Brain microvascular endothelial cell (primary cell): Measurements from ENCODE around the gene TC2N.

ENCODE experiments used
- DNase-seq: peaks from one replicate; pipeline ENCODE4 v3.0.0-alpha.2; 2020
- H3K27ac ChIP-seq: fragments of 250-450 bp; sonication (Bioruptor Pico); 2 replicates; pipeline ENCODE4 v1.5.1; 2020; ENCODE audit warnings: mild to moderate bottlenecking, moderate library complexity
- H3K27me3 ChIP-seq: fragments of 250-450 bp; sonication (Bioruptor Pico); replicated peaks from 2 replicates; pipeline ENCODE4 v1.5.1; 2020; ENCODE audit warnings: mild to moderate bottlenecking
- H3K36me3 ChIP-seq: fragments of 250-450 bp; sonication (Bioruptor Pico); replicated peaks from 2 replicates; pipeline ENCODE4 v1.5.1; 2020; ENCODE audit warnings: mild to moderate bottlenecking
- H3K4me3 ChIP-seq: 2 replicates; pipeline ENCODE4 v1.5.1; 2011; ENCODE audit warnings: low read depth, mild to moderate bottlenecking, control low read depth, low read length, moderate library complexity
- in situ Hi-C: cut with HindIII; loops from 2 replicates; pipeline ENCODE4 v1.10.0; 2017; ENCODE audit warnings: low sequenced_read_pairs, low pct_ligation_motif_present
- TF ChIP-seq, protein P1 (sequence below): IDR thresholded peaks from 2 replicates; pipeline ENCODE4 v1.5.1; 2011; ENCODE audit warnings: low read depth, mild to moderate bottlenecking, moderate library complexity, low read length, control low read depth, inconsistent platforms; ENCODE audit errors: missing control alignments

Gene TC2N

DNA sequence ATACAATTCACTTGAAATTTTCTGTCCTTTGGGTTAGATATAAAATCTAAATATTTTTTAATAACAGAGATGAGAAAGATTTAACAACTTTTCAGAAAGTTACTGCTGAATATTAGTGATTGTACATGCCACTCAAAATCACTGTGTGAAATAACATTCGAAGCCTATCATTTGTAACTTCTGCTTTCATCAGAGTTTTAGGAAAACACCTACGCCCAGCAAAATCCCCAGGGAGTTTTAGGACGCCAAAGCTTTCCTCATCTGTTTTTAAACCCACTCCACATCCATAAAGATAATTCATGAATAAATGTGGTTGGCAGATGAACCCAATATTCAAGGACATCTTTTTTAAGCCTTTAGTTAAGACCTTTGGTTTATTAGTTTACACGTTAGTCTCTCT is 23.9 kb downstream of the TC2N start:
- no peak overlapping the region for H3K4me3 ChIP-seq
- DNase-seq = no peak
- H3K27me3 ChIP-seq = no peaks in the 10 kb centered on the region
- no peak overlapping the region for H3K27ac ChIP-seq
- in situ Hi-C loops = no loop called here
- H3K36me3 ChIP-seq = no peaks in the 10 kb centered on the region
- TF ChIP-seq, protein P1, sequence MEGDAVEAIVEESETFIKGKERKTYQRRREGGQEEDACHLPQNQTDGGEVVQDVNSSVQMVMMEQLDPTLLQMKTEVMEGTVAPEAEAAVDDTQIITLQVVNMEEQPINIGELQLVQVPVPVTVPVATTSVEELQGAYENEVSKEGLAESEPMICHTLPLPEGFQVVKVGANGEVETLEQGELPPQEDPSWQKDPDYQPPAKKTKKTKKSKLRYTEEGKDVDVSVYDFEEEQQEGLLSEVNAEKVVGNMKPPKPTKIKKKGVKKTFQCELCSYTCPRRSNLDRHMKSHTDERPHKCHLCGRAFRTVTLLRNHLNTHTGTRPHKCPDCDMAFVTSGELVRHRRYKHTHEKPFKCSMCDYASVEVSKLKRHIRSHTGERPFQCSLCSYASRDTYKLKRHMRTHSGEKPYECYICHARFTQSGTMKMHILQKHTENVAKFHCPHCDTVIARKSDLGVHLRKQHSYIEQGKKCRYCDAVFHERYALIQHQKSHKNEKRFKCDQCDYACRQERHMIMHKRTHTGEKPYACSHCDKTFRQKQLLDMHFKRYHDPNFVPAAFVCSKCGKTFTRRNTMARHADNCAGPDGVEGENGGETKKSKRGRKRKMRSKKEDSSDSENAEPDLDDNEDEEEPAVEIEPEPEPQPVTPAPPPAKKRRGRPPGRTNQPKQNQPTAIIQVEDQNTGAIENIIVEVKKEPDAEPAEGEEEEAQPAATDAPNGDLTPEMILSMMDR = no peak

GRCh38 chr14:91841065-91841464 is 26.3 kb downstream of the TC2N start:
- Histone ChIP-seq H3K27ac (no peak overlapping the region), H3K36me3 (no peaks in the 10 kb centered on the region), H3K4me3 (no peak overlapping the region), H3K27me3 (peaks cover 12% of the 10 kb centered on the region)
- no peak for DNase-seq
- in situ Hi-C loops = no loop called here
- TF ChIP-seq, protein P1 = no peak

- Histone ChIP-seq H3K27ac (no peak overlapping the region), H3K36me3 (no peaks in the 10 kb centered on the region), H3K27me3 (peaks cover 22% of the 10 kb centered on the region), H3K4me3 (no peak overlapping the region)
- in situ Hi-C loops = no loop called here
- TF ChIP-seq, protein P1 = no peak
- no peak for DNase-seq
Observed at GRCh38 chr14:91839749-91840148, 27.6 kb downstream of the TC2N start.

DNA sequence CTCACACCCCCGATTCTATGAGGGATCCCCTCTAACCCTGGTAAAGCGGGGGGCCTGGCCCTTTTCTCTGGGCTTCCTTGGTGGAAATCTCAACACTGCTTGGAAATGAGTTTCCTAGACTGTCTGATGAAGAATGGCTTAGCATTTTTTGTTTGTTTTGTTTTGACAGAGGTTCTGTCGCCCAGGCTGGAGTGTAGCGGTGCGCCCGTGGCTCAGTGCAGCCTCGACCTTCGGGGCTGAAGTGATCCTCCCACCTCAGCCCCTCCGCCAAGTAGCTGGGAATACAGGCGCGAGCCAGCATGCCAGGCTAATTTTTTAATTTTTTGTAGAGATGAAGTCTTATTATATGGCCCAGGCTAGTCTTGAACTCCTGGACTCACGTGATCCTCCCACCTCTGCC is 30.3 kb downstream of the TC2N start:
- no peak for DNase-seq
- in situ Hi-C loops = no loop called here
- no peak overlapping the region for H3K27ac ChIP-seq
- peaks cover 28% of the 10 kb centered on the region for H3K27me3 ChIP-seq
- no peaks in the 10 kb centered on the region for H3K36me3 ChIP-seq
- no peak overlapping the region for H3K4me3 ChIP-seq
- TF ChIP-seq, protein P1 = no peak

DNA sequence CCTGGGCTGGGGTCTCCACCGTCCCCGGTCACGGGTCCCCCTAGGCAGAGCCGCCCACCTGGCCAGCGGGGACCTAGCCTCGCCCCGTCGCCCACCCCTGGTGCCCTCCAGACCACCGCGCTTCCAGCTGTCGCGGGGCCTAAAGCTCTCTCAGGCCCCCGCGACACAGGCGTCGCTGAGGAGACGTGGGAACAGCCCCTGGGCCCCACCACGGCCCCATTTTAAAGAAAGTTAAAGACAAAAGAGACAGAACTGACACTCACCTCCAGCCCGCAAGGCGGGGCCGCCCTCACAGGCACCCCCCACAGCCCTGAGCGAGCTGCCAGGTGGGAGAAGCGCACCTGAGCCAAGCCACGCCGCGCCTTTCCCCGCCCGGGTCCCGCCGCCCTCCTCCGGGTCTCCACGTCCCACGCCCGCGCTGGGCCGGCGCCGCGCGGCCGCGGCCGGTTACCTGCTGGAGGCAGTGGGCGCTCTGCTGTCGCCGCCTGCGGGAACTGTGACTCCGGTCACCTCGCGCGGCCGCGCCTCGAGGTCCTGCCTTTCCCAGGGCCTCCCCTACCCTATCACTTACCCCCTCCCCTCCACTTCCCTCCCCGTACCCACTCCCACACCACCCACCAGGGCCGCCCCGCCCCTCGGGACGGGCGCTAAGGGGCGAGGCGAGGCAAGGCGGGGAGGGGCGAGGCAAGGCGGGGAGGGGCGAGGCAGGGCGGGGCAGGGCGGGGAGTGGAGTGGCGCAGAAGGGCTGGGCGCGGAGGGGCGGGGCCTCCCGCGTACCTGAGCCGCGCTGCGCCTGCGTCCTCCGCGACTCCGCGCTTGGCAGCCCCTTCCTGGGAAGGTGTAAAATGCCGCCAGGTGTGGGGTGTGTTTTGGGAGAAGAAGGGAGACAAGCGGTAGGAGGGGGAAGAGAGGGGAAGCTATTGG is 31.2 kb downstream of the TC2N start:
- Histone ChIP-seq H3K4me3 (no peak overlapping the region), H3K27ac (no peak overlapping the region)
- no peak for DNase-seq

More for the DNA sequence above, 31.2 kb downstream of the TC2N start:
- TF ChIP-seq, protein P1 = no peak
- no peaks in the 10 kb centered on the region for H3K36me3 ChIP-seq
- peaks cover 28% of the 10 kb centered on the region for H3K27me3 ChIP-seq
- in situ Hi-C loops = no loop called here
